Ishikawa (cell line): ENCODE measurements around the gene BEND7.

Source experiments
- CEBPB ChIP-seq: IDR thresholded peaks from 2 replicates; pipeline ENCODE4 v1.6.1; 2012
- CREB1 ChIP-seq: IDR thresholded peaks from 2 replicates; pipeline ENCODE4 v1.6.1; 2012; ENCODE audit warnings: low read depth
- EGR1 ChIP-seq: IDR thresholded peaks from 2 replicates; pipeline ENCODE4 v1.6.1; 2012
- EP300 ChIP-seq: IDR thresholded peaks from 2 replicates; pipeline ENCODE4 v1.6.1; 2012; ENCODE audit warnings: borderline replicate concordance
- RAD21 ChIP-seq: IDR thresholded peaks from 2 replicates; pipeline ENCODE4 v1.6.1; 2012; ENCODE audit warnings: low read depth
- TAF1 ChIP-seq: IDR thresholded peaks from 2 replicates; pipeline ENCODE4 v1.6.1; 2012; ENCODE audit warnings: low read depth, mild to moderate bottlenecking
- TCF12 ChIP-seq: IDR thresholded peaks from 2 replicates; pipeline ENCODE4 v1.6.1; 2012; ENCODE audit warnings: low read depth
- YY1 ChIP-seq: IDR thresholded peaks from 2 replicates; pipeline ENCODE4 v1.6.1; 2012; ENCODE audit warnings: low read depth
- TF ChIP-seq, protein P1 (sequence below): IDR thresholded peaks from 2 replicates; pipeline ENCODE4 v1.6.1; 2012
- TF ChIP-seq, protein P2 (sequence below): IDR thresholded peaks from 2 replicates; pipeline ENCODE4 v1.6.1; 2012

DNA sequence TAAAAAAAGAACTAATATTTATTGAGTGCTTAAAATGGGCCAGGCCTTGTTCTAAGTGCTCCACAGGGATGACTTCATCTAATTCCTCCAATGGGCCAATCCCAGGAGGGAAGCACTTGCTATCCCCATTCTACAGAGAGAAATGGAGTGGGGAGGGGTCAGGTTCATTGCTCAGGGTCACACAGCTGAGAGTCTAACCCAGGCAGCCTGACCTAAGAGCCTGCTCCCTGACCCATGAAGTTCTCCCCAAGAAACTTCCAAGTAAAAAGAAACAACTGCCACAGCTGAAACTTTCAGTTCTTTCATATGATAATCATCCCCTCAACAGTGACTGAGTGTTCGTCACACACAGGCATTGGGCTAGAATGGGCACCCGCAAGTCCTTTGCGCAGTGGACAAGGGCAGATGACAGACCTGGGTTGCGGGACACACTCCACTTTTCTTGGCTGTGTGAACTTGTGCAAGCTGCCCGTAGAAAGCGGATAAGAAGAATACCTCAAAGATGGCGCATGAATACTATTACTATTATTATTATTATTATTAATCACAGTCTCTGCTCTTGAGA lies 39.7 kb downstream of the BEND7 start:
- TF ChIP-seq CREB1 (no peak), EP300 (no peak), TAF1 (no peak), TCF12 (no peak), RAD21 (no peak), EGR1 (no peak), YY1 (no peak), CEBPB (no peak)
- TF ChIP-seq, protein P1, sequence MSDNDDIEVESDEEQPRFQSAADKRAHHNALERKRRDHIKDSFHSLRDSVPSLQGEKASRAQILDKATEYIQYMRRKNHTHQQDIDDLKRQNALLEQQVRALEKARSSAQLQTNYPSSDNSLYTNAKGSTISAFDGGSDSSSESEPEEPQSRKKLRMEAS: no peak
- TF ChIP-seq, protein P2, sequence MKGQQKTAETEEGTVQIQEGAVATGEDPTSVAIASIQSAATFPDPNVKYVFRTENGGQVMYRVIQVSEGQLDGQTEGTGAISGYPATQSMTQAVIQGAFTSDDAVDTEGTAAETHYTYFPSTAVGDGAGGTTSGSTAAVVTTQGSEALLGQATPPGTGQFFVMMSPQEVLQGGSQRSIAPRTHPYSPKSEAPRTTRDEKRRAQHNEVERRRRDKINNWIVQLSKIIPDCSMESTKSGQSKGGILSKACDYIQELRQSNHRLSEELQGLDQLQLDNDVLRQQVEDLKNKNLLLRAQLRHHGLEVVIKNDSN: no peak
